GM19455 (cell line): ENCODE data around the gene PPP1R14B.

Experiments
- ATAC-seq: cut with Tn5 transposase; IDR thresholded peaks from one replicate; pipeline ENCODE4 v1.9.1; 2021; ENCODE audit not compliant: unreplicated experiment

The PPP1R14B gene

DNA sequence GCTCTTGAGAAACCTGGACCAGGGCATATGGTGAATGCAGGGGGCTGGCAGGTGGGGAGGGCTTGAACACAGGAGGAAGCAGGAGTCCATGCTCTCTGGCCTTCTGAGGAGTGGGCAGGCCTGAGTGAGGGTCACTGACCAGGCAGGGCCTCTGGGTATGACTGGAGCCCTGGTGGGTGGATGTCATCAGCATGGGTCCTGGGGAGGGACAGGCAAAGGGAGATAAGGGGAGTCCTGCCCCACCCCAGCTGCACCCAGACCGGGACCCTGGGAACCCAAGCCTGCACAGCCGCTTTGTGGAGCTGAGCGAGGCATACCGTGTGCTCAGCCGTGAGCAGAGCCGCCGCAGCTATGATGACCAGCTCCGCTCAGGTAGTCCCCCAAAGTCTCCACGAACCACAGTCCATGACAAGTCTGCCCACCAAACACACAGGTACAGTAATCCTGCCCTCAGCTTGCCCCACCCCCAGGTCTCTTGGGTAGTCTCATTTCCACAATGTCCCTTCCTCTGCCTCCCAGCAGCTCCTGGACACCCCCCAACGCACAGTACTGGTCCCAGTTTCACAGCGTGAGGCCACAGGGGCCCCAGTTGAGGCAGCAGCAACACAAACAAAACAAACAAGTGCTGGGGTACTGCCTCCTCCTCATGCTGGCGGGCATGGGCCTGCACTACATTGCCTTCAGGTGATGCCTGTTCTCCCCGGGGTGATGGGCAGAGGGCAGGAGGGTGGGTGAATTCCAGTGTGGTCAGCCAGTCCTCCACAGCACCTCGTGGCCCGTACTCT, 14.4 kb downstream of the PPP1R14B start:
- ATAC-seq: no peak

DNA sequence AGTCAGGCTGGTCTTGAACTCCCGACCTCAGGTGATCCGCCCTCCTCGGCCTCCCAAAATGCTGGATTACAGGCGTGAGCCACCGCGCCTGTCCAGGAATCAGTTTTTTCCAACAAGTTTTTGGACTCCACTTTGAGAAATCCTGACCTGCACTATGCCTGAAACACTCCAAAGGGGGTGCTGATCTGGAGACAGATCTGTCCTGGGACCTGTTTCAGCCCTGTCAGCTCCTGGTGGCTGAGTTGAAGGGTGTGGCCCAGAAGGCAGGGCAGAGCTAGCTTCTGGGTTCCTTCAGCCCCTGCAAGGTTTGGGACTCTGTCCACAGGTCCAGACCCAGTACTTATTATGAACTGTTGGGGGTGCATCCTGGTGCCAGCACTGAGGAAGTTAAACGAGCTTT, 15.2 kb downstream of the PPP1R14B start:
- no peak for ATAC-seq

DNA sequence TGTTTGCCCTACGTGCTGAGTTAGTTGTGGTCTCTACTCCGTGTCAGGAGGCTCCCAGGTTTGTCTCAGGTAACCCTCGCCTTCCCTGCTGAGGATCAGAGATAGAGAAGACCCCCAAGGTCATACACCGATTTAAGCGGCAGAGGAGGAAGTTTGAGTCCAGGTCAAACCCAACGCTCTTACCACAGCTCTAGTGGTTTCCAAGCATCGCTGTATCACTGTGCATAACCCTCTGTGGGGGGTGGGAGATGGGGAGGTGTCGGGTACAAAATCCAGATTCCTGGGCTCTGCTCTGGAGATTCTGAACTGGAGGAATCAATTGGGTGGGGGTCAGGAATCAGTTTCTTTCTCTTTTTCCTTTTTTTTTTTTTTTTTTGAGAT, 15.8 kb downstream of the PPP1R14B start:
- ATAC-seq: no peak

DNA sequence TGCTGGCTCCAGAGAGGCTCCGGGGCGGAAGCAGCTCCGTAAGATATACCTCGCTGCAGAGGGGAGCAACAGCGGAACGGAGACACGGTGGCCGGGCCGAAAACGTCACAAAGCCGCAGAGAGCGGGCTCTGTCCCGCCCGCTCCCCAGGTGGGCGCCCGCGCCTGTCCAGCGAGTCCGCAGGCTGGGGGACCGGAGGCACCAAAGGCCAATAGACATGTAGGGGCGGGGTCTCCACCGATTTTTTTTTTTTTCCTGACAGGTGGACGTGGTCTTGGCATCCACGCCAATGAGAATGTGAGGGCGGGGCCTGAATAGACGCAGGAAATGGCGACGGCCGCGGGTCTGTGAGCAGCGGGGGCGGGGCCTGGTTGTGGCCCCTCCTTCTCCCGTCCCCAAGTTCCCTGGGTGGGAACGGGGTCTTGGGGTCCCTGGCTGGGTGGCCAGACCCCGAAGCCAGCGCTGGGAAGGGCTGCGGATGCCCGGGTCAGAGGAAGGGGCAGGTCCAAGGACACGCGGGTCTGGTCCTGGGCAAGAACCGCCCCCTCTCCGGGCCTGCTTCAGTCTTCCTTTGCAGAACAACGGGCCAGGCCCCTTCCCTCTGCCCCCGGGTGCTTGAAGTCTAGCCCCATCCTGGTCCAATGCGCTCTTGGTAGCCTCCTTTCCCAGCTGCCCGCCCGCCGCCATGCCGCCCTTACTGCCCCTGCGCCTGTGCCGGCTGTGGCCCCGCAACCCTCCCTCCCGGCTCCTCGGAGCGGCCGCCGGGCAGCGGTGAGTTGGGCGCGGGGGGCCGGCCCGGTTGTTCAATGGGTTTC, 16.4 kb downstream of the PPP1R14B start, which contains the start of gene DNAJC4:
Gene DNAJC4, plus strand, starts transcription at position 378 of the 814 bp plus-strand sequence. Its CDS starts 307 bp downstream, at position 685.
- peak; percentile 45 for ATAC-seq

DNA sequence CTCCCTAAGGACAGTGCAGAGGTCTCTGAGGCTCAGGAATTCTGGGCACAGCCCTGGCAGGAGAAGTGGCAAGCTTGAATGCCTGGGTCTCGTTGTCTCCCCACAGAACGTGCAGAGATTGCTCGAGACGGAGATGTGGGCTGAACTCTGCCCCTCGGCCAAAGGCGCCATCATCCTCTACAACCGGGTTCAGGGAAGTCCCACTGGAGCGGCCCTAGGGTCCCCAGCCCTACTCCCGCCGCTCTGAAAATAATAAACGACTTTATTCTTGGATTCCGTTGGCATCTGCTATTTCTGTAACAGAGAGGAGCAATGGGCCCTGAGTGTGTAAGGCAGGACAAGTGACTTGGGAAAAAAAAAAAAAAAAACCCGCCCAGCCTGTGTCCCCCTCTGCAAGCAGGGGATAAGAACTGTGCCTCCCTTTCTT, 17.0 kb downstream of the PPP1R14B start:
- no peak for ATAC-seq

DNA sequence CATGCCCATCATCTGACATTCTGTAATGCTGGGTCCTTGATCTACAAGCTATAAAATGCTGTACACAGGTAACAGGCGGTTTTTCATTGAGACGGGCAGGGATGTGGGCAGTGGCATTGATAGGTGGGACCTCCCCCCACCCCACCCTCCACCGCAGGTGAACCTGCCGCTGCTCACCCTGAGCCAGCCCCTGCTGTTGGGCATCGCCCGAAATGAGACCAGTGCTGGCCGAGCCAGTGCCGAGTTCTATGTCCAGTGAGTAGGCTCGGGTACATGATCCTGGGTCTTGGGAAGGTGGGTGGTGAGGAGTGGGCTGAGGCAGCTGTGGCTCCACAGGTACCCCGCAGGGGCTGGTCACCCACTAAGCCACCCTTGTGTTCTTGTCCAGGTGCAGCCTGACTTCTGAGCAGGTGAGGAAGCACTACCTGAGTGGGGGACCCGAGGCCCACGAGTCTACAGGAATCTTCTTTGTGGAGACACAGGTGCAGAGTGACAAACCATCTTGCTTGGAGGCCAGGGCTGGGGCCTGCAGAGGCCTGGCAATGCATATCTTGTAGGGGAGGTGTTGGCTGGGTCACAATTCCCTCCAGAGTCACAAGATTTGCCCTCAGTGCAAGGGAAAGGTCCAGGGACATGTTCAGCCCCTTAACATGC, 17.5 kb downstream of the PPP1R14B start:
- ATAC-seq: no peak

DNA sequence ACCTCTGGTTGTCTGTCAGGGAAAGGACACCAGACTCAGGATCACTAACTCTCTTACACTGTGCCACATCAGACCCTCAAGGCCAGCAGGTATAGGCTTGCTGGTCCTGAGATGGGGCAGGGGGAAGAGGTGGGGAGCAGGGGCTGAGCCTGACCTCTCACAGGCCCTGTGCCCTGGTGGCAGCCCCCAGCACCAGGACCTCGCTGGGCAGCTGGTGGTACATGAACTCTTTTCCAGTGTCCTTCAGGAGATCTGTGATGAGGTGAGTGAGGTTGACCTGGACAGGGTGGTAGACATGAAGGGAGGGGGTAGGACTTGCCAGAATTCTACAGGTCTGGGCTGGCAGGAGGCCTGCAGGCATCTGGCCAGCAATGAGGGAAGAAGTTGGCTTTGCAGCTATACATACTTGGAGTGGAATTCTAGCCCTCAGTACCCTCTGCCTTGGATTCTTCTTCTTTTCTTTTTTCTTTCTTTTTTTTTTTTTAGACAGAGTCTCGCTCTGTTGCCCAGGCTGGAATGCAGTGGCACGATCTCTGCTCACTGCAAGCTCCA, 19.3 kb downstream of the PPP1R14B start:
- ATAC-seq: no peak

DNA sequence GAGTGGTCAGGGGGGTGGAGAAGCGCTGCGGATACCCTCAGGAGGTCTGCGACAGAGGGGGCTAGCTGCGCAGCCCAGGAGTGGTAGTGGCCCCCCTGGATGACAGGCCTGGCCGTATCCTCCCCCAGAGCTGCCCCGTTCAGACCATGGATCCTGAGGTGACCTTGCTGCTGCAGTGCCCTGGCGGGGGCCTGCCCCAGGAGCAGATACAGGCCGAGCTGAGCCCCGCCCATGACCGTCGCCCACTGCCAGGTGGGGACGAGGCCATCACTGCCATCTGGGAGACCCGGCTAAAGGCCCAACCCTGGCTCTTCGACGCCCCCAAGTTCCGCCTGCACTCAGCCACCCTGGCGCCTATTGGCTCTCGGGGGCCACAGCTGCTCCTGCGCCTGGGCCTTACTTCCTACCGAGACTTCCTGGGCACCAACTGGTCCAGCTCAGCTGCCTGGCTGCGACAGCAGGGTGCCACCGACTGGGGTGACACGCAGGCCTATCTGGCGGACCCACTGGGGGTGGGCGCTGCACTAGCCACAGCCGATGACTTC, 20.2 kb downstream of the PPP1R14B start:
- ATAC-seq: no peak

DNA sequence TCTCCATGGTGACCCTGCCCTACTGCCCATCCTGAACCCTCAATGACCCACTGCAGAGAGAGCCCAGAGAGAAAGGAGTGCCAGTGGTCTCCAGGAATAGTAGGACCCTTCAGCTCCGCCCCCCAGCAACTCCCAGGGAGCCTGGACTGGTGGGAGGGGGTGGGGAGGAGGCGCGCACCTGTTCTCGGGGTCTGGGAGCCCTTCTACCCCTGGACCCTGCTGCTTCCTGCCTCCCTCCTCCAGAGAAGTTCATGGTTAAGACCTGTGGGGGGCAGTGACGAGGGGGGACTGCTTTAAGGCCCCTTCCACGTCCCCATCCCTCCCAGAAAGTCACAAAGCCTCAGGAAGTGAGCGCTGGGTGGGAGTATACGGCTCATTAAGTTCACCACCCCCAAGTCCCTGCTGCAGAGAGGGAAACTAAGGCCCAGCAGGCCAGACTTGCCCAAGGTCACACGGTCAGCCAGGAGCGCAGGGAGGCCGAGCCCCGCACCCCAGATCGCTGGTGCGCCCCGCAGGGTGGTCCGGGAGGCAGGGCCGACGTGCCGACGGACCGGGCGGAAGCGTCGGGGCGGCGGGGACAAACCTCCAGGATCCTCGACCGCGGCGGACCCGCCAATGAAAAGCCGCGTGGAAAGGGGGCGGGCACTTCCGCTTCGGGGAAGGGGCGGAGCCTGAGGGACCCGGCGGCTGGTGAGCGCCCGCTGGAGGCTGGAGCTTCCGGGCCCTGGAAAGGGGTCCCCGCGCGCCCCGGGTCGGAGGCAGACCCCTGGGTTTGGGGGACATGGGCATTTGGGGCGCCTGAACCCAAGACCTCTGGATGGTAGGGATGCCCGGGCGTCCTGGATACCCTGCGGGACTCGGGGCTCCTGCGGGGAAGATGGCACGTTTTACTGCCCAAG, 20.9 kb downstream of the PPP1R14B start, which contains the start of the genes NUDT22 and TRPT1:
Gene NUDT22, plus strand, starts transcription at position 667 of the 899 bp plus-strand sequence. CDS start 379 bp downstream, outside the sequence.
Gene TRPT1, minus strand, starts transcription at position 579 of the 899 bp plus-strand sequence. Its CDS starts 326 bp downstream, at position 253.
- no peak for ATAC-seq

DNA sequence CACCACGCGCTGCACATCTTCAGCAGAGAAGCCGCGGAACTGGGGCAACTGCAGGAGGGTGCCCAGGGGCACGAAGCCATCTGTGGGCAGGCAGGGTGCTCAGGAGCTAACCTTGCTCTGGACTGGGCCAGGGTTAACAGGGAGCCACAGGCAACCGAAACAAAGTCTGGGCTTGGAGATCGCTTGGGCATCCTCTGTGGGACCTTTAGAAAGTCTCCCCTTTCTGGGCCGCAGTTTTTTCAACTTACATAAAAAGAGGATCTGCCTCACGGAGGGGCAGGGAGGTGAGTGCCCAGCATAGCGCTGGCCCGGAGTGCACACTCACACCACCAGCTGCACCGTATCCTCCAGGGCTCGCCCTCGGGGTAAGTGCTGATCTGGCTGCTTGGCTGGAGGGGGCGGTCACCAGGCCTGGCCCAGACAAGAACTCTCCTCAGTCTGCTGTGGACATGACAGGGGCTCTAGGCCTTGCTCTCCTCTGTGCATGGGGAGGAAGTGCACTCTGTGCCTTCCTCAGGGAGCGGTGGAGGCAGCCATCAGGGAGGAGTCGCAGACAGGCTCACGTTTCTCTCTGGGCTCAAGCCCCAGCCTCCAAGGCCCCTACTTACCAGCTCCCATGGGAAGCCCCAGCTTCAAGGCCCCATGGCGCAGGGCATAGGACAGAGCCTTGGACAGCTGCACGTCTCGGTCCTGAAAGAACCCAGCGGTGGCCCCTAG, 21.7 kb downstream of the PPP1R14B start:
- no peak for ATAC-seq

DNA sequence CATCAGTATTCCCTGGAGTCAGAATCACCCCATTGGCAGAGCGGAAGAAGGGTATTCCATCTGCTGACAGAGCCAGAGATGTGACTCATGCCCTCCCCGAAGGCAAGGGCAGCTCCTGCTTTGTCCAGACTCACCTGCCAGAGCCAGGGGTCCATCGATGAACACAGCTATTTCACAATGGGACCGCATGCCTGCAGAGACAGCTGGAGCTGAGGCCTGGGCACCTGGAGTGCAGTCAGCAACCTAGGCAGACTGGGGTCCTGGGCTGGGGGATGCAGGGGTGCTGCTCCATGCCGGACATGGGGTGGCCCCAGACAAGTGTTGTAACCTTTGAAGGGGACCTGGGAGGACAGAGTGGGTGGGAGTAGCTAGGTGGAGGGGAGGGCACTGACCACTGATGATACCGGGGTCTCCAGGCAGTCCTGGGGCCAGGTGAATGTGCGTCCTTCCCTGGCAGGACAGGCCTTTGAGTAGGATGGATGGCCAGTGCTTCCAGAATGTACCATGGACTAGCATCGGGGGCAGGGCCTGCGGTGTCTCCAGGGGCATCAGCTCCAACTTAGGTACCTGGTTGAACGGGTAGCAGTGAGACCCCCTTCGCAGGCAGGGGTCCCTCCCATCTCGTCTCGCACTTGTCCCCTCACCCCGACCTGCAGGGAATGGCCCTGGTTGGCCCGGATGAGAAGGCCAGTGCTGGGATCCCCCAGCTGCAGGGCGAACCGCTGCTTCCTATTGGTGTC, 22.4 kb downstream of the PPP1R14B start:
- no peak for ATAC-seq

DNA sequence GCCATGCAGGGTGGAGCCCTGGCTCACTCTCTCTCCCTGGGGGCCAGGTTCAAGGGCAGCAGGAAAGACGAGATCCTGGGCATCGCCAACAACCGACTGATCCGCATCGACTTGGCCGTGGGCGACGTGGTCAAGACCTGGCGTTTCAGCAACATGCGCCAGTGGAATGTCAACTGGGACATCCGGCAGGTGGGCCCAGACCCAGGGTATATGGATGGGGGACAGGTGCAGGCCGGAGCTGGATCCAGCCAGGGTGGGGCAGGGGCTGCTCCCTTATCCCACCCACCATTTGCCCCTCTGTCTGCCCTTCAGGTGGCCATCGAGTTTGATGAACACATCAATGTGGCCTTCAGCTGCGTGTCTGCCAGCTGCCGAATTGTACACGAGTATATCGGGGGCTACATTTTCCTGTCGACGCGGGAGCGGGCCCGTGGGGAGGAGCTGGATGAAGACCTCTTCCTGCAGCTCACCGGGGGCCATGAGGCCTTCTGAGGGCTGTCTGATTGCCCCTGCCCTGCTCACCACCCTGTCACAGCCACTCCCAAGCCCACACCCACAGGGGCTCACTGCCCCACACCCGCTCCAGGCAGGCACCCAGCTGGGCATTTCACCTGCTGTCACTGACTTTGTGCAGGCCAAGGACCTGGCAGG, 23.6 kb downstream of the PPP1R14B start:
- ATAC-seq: no peak

DNA sequence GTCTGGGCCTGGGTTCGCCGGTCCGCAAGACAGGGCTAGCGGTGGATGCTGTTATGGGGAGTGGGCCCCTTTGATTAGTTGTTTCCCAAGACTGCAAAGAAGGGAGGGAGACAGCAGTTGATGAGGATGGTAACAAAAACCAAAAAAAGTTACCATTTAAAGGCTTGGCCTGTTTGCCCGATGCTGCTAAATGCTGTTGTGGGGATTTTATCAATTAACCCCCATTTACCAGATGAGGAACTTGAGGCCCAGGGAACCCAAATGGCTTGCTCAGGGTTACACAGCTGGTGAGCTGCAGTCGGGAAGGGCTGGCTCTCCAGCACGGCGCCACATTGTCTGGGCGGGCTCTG, 24.1 kb downstream of the PPP1R14B start:
- no peak for ATAC-seq

DNA sequence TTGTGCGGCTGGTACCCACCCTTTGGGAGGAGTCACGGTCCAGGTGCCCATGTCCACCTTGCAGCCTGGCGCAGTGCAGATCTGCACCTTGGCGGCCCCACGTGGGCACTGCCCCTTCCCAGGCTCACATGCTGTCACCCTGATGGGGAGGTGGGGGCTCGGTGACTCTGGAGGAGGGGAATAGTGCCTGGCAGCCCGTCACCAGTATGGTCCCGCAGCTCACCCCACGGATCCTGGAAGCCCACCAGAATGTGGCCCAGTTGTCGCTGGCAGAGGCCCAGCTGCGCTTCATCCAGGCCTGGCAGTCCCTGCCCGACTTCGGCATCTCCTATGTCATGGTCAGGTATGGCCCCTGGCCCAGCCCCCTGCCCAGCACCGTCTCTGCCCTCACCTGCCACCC, 25.9 kb downstream of the PPP1R14B start:
- ATAC-seq: no peak

DNA sequence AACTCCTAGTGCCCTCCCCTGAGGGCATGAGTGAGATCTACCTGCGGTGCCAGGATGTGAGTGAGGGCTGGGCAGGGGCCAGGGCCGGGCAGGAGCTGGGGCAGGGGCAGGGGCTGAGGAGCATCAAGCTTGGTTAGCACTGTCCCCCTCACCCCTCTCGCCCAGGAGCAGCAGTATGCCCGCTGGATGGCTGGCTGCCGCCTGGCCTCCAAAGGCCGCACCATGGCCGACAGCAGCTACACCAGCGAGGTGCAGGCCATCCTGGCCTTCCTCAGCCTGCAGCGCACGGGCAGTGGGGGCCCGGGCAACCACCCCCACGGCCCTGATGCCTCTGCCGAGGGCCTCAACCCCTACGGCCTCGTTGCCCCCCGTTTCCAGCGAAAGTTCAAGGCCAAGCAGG, 26.5 kb downstream of the PPP1R14B start:
- ATAC-seq: no peak

DNA sequence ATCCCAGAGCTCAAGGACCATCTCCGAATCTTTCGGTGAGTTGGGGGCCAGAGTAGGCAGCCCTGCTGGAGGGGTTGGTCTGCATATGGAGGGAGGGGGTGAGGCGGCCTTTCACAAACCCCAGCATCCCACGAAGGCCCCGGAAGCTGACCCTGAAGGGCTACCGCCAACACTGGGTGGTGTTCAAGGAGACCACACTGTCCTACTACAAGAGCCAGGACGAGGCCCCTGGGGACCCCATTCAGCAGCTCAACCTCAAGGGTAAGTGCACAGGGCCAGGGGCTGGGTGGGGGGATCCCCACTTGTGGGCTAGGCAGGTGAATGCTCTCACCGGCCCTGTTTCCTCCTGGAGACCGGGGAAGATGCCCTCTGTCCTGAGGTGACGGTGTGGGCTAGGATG, 27.0 kb downstream of the PPP1R14B start:
- no peak for ATAC-seq

DNA sequence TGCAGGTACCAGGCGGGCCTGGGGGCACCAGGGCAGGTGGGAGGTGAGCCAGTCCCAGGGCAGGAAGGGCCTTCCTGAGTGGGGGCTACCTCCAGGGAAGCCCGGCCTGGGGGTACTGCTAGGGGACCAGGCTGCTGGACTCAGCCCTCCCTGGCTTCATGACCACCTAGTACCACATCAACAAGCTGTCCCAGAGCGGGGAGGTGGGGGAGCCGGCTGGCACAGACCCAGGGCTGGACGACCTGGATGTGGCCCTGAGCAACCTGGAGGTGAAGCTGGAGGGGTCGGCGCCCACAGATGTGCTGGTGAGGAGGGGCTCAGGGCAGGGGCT, 27.4 kb downstream of the PPP1R14B start:
- ATAC-seq: no peak
